ENCODE data around the gene CD81.

Gene CD81

DNA sequence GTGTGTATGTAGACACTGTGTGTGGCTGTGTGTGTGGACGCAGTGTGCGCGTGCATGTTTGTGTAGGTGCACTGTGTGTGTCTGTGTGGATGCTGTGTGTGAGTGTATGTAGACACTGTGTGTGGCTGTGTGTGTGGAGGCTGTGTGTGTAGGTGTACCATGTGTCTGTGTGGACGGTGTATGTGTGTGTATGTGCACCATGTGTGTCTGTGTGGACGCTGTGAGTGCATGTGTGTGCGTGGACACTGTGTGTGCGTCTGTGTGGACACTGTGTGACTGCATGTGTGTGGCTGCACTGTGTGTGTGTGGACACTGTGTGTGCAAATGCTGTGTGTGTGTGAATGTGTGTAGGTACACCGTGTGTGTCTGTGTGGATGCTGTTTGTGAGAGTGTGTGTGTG, 56.9 kb downstream of the CD81 start:
- Histone ChIP-seq H3K4me1 (no peaks in the 10 kb centered on the region), H3K36me3 (no peaks in the 10 kb centered on the region), H3K27ac (no peak overlapping the region), H3K4me3 (no peak overlapping the region), H3K27me3 (peaks cover 0 to 43% of the 10 kb centered on the region in 2 donors), H3K9me3 (no peaks in the 10 kb centered on the region)
- no peak for DNase-seq
- intact Hi-C loops (cut with DNase I; ENCODE audit: low total_unique reads), result no loop called here
- TF ChIP-seq, protein P1, sequence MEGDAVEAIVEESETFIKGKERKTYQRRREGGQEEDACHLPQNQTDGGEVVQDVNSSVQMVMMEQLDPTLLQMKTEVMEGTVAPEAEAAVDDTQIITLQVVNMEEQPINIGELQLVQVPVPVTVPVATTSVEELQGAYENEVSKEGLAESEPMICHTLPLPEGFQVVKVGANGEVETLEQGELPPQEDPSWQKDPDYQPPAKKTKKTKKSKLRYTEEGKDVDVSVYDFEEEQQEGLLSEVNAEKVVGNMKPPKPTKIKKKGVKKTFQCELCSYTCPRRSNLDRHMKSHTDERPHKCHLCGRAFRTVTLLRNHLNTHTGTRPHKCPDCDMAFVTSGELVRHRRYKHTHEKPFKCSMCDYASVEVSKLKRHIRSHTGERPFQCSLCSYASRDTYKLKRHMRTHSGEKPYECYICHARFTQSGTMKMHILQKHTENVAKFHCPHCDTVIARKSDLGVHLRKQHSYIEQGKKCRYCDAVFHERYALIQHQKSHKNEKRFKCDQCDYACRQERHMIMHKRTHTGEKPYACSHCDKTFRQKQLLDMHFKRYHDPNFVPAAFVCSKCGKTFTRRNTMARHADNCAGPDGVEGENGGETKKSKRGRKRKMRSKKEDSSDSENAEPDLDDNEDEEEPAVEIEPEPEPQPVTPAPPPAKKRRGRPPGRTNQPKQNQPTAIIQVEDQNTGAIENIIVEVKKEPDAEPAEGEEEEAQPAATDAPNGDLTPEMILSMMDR (IDR thresholded peaks at IDR 0.05), result no peak

DNA sequence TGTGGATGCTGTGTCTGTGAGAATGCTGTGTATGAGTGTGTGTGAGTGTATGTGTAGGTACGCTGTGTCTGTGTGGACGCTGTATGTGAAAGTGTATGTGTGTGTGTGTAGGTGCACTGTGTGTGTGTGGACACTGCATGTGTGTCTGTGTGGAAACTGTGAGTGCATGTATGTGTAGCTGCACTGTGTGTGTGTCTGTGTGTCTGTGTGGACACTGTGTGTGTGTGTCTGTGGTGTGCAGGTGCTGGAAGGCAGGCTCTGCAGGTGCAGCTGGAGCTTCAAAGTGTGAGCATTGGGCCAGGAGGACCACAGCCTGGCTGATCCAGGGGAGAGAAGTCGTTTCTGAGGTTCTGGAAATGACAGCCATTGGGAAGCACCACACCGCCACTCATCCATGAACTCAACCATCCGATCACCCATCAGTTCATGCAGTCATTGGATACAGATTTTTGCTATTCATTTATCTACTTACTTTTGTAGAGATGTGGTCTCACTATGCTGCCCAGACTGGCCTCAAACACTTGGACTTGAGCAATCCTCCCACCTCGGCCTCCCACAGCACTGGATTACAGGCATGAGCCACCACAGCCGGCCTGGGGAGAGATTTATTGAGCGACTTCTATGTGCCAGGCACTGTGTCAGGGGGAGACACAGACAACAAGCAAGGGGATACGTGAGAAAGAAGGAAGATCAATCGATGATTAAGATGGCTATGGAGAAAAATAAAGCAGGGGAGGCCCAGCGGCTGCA, 57.6 kb downstream of the CD81 start:
- intact Hi-C loops (cut with DNase I; ENCODE audit: low total_unique reads), result no loop called here
- Histone ChIP-seq H3K9me3 (no peaks in the 10 kb centered on the region), H3K4me1 (no peaks in the 10 kb centered on the region), H3K27ac (no peak overlapping the region), H3K27me3 (peaks cover 0 to 43% of the 10 kb centered on the region in 2 donors), H3K36me3 (no peaks in the 10 kb centered on the region), H3K4me3 (no peak overlapping the region)
- DNase-seq, result peak in 1 of 2 donors; percentile 37
- TF ChIP-seq, protein P1 (IDR thresholded peaks at IDR 0.05), result no peak

DNA sequence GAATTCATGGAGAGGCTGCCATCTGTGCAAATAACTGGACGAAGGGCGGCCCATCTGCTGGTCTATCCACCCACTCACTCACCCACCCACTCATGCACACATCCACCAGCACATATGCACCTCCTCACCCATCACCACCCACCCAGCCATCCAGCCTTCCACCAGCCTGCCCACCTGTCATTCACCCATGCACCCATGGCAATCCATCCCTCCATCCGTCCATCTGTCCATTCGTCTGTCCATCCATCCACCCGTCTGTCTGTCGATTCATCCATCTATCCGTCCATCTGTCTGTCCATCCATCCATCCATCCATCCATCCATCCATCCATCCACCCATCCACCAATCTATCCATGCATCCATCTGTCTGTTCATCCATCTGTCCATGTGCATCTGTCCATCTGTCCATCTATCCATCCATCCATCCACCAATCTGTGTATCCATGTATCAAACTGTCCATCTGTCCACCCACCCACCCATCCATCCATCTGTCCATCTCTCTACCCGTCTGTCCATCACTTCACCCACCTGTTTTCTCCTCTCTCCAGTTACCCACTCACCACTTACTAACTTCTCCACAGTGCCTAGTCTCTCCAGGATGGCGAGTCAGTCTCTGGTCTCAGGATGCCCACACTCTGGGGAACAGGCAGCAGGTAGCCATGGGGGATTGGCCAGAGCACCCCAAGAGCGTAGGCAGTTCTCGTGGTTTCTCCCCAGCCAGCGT, 58.3 kb downstream of the CD81 start:
- Histone ChIP-seq H3K9me3 (no peaks in the 10 kb centered on the region), H3K4me1 (no peaks in the 10 kb centered on the region), H3K27ac (no peak overlapping the region), H3K36me3 (no peaks in the 10 kb centered on the region), H3K27me3 (peaks cover 0 to 51% of the 10 kb centered on the region in 2 donors), H3K4me3 (no peak overlapping the region)
- TF ChIP-seq, protein P1 (IDR thresholded peaks at IDR 0.05), result no peak
- peak in 1 of 2 donors; percentile 46 for DNase-seq
- intact Hi-C loops (cut with DNase I; ENCODE audit: low total_unique reads), result no loop called here

DNA sequence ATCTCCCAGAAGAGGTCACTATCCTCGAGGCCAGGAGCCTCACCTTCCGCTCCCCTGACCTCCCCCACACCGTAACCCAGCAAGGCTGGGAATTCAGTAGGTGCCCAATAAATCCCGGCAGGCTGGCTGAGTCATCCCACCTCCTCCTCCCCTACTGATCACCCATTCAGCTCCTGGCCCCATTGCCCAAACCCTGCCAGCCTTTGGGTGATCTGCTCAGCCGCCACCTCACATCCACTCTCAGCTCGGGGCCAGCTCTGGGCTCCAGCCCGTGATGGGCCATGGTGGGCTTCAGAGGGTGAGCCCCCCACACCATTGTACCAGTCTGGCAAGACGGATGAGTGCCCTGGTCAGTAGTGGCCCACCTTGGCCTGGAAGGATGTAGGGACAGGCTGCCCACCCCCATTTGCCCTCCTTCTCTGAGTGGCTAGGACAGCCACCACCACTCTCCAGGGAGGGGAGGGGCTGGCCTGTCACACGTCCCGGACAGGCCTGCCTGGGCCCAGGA, 59.0 kb downstream of the CD81 start:
- Histone ChIP-seq H3K4me1 (no peaks in the 10 kb centered on the region), H3K27ac (no peak overlapping the region), H3K27me3 (peaks cover 0 to 55% of the 10 kb centered on the region in 2 donors), H3K36me3 (no peaks in the 10 kb centered on the region), H3K9me3 (no peaks in the 10 kb centered on the region), H3K4me3 (no peak overlapping the region)
- TF ChIP-seq, protein P1 (IDR thresholded peaks at IDR 0.05), result no peak
- intact Hi-C loops (cut with DNase I; ENCODE audit: low total_unique reads), result no loop called here
- peak in 1 of 2 donors; percentile 60 for DNase-seq

DNA sequence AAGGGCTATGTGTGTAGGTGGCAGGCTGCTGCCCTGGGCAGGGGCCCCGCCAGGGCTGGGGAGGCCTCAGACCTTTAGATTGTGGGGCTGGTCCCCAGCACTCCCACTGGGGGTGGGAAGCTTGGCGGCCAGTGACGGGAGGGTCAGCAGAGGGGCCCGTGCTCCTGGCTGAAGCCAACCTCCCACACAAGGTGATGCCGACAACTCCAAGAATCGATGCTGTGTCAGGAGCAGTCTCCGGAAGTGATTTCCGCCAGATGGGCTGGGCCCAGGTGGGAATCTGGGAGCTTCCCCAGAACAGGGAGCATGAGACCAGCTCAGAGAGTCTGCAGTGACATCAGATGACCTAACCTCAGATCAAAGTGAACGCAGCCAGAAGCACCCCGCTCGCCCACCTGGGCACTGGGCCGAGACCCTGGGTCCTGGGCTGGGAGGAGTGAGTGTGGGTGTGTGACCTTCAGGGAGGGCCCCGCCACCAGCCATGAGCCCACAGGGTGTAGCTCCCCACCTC, 59.5 kb downstream of the CD81 start:
- no peak for DNase-seq
- Histone ChIP-seq H3K27me3 (peaks cover 0 to 57% of the 10 kb centered on the region in 2 donors), H3K9me3 (no peaks in the 10 kb centered on the region), H3K4me3 (no peak overlapping the region), H3K36me3 (no peaks in the 10 kb centered on the region), H3K27ac (no peak overlapping the region), H3K4me1 (no peaks in the 10 kb centered on the region)
- TF ChIP-seq, protein P1 (IDR thresholded peaks at IDR 0.05), result no peak
- intact Hi-C loops (cut with DNase I; ENCODE audit: low total_unique reads), result no loop called here
